Myocyte (in vitro differentiated cells): Measurements from ENCODE around the gene KCNK18. TPM values are rescaled to one million over a fixed set of nuclear protein-coding genes. Genes with fewer than 3 reads are reported as not detected.
"Not testable (repeated sequence)": the region's sequence is repeated elsewhere in the genome, so short reads cannot be mapped to it uniquely, and the experiment has no call there.

Experiments
- DNase-seq: peaks from one replicate; pipeline ENCODE4 v3.0.0-alpha.2; 2012; ENCODE audit warnings: low read depth
- total RNA-seq: library from RNA; depleted of rRNA; stranded (reverse); fragments of >200 nt; gene quantifications from 2 replicates; pipeline ENCODE4 v1.2.3, GENCODE V29; 2014

The KCNK18 gene
- total RNA-seq, 1 donor from 2014 or later = not detected

DNA sequence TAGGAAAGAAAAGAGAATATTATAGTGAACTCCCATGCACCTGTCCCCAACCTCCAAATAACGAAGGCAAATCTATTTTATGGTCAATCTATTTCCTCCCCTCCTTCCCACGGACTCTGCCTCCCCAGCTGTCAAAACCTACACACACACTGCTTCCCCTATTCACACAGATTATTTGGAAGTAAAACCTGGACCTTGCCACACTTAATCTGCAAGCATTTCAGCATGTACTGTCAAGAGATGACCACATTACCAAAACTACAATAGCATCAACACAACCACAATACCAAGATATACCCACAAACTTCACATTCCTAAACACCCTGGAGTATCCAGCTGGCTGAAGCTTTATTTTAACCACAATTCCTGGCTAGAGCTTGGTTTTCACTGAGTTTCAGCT, 27.8 kb upstream of the KCNK18 start:
- DNase-seq = peak; percentile 49

DNA sequence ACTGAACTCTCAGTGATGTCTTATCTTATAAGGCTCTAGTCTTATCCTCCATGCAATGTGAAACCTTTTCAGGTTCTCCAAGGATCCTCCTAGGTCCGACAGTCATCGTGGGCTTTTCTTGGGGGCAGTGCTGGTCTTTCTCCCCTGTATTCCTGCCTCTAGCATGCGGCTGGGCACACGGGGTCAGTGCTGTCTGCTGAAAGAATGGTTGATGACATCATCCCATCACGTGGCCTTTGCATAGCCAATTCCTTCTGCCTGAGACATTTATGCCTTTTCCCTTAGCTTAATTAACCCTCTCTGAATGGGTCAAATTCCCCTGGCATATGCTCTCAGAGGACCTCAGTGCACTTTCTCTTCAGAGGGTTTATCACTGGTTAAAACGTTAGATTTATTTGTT, 27.0 kb upstream of the KCNK18 start:
- no peak for DNase-seq

DNA sequence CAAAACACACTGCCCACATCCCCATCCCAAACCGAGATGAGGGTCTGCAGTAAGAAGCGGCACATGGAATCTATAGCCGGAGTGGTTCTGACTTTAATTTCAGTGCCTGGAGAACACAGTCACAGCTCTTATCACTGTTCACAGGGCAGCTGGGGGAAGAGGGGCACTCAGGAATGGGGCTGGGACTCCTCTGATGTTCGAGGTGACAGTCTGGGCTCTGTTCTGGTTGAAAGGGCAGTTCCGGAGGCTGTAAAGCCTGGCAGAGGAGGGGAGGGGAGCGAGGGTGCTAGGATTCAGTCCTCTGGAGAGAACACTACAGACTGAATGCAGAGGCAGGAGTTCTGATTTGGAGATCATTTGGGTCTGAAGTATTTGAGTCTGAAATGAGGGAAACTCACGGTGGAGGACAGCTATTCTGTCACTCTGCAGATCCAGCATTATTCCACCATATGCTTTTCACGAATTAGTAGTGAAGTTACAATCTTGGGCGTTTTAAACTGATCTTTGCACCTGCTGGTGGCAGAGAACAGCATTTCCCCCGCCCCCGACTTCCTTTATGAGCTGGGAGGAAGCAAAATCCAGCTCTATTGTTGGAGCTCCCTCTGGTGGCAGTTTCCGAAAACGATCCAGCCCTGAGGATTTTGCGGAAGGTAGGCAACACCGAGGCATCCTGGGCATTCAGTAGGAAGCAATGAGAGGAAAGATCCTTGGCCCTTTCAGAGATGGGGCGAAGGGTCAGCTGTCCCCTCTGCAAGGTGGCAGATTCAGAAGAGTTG, 22.7 kb upstream of the KCNK18 start:
- peak; percentile 81 for DNase-seq

DNA sequence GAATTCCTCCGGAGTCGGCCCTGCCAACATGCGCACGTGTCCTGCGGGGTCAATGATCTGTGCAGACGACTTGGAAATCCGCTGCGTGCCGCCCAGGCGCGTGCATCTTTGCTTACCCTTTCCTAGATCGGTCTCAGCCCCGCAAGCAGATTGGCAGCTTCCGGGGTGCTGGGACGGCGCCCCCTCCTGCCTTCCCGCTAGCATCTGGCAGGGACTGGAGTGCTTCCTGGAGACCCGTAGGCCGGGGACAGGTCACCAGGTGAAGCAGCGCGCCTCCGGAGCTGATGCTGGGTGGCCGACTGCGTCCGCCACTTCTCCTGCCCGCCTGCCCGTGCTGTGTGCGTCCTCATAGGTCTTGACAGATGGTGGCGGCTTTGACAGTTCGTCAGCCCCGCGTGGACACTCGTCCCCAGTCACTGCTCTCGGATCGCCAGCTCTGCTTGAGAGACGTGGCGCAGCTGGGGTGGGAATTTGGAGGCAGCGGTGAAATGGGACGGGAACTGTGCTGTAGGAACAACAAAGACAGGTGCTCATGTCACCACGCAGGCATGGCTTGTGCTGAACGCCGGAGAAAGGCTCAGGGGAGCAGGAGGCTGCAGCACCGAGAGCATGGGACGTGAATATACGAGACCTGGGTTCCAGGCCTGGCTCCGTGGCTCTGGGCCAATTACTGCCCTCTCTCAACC, 21.9 kb upstream of the KCNK18 start:
- DNase-seq = peak; percentile 46

DNA sequence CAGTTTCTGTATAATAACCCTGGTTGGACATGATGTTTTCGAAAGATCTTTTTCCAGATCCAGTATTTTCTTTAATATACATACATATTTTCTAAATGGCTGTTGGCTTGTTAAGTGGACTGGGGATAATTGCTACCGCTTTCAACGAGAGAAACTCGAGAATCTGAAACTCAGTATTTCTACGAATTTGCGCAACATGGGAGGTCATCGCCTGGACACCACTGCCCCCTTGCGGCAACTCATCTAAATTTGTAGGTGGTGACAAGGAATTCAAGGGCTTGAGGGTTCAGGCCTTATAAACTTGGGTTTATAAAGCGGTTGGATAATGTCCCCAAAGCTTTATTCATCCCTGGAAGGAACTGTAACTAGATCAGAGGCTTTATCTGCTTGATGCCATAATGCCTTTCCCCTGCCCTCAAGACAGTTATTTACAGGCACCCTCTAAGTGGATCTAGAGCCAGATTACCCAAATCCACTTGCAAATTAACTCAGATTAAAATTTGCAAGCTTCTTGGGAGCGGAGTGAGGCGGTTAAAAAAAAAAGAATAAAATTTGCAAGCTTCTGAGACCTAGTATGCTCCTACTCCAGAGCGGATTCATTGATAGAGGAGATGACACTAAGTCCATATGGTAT, 21.3 kb upstream of the KCNK18 start:
- DNase-seq = peak; percentile 74

DNA sequence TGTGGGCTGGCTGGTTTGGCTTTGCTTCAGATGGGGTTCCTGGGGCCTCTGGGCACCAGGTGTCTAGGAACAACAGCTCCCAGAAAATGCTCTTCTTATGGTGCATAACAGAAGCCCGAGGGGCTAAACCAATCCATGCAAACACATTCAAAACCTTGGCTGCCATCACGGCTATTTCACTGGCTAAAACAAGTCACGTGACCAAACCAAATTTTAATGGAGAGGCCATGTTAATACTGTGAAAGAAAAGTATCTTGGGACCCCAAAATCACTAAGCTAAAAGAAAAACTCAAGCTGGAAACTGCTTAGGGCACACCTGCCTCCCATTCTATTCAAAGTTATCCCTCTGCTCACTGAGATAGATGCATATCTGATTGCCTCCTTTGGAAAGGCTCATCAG, 19.1 kb upstream of the KCNK18 start:
- DNase-seq = no peak

DNA sequence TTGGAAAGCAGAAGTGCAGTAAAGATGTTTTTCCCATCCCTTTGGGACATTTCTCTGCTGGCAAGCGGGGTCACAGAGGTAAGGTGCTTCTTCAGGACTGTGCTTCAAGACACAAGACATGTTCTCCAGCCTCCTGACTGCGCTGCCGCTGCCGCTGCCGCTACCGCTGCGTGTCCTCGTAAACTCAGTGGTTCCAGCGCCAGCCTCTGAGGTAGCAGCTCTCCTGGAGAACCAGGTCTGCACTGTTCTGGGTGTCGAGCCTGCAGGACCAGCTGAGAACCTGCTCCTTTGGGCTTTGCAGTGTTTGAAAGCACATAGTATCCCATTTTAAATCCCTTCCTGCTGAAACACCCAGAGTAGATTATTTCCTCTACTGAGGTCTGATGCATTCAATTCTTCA, 13.0 kb upstream of the KCNK18 start:
- no peak for DNase-seq

DNA sequence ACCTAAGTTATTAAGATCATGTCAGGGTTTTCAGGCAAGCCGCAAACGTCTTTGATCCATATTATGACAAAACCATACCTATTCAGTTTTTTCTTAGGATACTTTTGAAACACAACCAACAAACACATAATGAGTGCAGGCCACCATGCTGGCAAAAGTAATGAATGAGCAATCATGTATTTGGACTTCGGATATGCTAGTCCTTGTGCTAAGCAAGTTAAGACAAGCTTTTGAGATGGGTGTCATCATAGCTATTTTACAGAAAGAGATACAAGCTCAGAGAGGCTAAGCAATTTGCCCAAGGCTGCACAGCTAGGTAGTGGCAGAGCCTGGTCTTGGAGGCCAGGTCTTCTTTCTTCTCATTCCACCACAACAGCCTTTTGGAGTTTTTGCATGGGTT, 12.5 kb upstream of the KCNK18 start:
- no peak for DNase-seq

DNA sequence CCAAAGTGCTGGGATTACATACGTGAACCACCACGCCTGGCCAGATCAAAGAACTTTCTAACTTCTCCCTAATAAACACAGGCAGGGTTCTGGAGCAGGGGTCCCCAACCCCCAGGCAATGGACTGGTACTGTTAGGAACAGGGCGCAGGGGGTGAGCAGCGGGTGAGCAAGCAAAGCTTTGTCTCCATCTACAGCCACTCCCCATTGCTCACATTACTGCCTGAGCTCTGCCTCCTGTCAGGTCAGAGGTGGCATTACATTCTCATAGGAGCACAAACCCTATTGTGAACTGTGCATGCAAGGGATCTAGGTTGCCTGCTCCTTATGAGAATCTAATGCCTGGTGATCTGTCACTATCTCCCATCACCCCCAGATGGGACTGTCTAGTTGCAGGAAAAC, 11.5 kb upstream of the KCNK18 start:
- DNase-seq = not testable (repeated sequence)

DNA sequence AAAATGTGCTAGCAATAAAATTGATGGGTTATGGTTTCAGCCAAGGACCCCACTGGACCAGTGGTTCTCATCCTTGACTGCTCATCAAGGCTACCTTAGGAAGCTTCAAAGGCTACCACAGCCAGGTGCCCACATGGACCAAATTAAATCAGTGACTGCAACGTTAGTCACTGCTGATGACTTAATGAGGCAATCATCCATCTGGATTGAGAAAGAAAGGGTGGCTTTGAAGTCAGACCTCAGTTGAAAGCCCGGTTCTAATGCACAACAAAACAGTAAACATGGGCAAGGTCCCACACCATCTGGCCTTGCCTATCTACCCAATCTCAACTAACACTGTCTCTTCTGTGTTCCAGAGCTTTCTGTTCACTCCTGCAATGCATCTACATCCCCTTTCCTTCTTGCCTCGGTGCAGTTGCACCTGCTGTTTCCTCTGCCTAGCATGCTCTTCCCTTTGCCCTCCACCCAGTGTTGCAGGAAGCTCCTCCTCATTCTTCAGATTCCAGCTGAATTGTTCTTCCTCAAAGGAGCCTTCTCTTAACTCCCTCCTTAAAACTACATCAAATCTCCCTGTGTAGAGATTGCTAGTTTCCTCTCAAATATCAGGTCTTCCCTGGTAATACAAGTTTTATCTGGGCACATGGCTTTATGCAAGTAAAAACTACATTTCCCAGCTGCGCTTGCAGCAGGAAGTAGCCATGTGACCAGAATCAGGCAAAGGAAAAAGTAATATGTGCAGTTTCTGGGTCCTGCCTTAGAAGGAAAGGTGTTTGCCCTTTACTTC, 10.3 kb upstream of the KCNK18 start:
- no peak for DNase-seq

DNA sequence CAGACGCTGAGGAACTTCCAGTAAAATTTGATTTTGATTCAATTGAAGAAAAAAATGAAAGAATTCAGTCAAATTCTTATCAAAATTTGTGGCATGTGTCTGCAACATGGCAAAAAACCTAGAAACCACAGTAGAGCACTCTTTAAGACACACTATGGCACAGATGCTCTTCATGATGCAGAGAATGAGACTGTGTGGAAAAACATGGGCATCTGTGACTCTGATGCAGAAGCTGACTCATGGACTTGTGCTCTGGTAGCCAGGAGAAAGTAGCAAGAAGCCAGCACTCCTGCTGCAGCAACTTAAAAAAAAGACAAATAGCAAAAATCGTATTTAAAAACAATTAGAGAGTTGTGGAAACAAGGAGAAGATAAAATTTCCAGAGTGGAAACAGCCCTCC, 8.9 kb upstream of the KCNK18 start:
- no peak for DNase-seq

DNA sequence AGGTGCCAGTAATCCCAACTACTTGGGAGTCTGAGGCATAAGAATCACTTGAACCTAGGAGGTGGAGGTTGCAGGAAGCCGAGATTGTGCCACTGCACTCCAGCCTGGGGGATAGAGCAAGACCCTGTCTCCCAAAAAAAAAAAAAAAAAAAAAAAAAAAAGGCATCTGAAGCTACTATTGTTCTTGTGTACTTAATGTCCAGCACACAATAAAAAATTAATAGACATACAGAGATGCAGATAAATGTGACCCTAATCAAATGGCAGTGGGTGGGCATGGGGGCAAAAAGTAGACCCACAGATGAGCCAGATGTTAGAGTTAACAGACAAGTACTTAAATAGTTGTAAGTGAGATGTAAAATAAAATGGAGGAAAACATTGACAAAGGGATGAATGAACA, 7.7 kb upstream of the KCNK18 start:
- DNase-seq = no peak

DNA sequence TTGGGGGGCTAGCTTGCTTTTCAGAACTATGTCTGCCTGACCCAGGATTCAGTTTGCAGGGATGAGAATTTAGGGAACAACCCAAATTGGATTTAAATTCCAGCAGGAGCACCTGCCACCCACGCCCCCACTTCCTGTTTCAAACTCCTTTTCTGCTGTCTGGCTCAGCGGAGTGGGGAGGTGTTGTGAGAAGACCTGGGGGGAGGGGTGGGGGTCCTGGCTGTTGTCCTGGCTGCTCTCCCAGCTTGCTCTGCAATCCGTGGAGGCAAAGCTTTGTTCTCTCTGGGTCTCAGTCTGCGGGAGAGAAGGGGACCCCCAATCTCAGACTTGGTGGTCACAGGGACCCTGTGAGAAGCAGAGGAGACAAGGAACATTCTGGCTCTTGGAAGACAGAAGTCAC, 799 bp downstream of the KCNK18 start:
- DNase-seq = no peak

DNA sequence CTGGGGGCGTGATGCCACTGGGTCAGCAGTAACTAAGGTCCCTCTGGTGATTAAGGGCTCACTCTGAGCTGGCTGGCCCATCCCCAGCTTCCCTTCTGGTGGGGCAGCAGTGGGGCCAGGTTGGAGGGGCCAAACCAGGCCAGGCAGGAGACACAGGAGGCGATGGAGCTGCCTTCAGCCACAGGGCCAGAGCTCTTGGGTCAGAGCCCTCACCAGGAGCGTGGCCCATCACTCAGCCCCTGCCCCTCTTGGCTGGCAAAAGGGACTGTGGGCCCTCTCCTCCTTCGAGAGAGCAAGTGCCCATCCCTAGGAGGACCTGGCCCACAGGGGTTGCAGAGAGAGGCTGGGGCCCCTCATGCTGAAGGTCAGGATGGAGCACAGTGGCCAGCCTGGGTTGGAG, 4.5 kb downstream of the KCNK18 start:
- DNase-seq = no peak

DNA sequence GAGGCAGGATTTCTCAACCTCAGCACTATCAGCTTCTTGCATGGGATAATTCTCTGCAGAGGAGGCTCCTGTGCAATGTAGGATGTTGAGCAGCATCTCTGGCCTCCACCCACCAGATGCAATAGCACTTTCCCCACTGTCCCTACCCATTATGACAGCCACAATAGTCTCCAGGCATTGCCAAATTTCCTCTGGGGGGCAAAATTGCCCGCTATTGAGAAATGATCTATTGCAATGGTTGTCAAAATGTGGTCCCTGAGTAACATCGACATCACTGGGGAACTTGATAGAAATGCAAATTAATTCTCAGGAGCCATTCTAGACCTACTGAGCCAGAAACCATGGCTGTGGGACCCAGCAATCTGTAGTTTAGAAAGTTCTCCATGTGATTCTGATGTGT, 7.0 kb downstream of the KCNK18 start:
- DNase-seq = no peak

DNA sequence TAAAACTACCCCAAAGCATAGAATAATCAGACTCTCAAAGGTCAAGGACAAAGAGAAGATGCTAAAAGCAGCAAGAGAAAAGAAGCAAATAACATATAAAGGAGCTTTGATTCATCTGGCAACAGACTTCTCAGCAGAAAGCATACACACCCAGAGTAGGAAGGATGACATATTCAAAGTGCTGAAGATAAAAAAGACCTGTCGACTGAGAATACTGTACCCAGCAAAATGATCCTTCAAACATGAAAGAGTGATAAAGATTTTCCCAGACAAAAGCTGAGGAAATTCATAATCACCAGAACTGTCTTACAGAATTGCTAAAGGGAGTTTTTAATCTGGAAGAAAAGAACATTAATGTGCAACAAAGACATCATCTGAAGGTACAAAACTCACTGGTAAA, 14.9 kb downstream of the KCNK18 start:
- peak; percentile 6 for DNase-seq

DNA sequence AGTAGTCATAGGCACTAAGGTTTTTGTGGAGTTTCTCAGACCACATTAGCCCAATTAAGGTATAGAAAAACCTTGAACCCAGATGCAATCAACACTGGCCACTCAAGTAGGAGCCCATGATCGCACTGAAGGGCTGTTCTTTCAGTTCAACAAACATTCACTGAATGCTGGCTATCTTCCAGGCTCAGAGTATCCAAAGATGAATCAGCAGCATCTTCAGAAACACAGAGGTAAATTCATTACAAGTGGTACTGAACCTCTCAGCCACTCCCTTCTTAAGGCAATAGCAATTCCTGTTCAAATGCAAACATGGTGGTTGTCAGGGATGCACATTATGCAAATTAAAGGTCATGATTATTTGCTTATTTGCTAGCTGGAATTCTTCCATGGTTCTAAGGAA, 17.1 kb downstream of the KCNK18 start:
- DNase-seq = peak; percentile 4

DNA sequence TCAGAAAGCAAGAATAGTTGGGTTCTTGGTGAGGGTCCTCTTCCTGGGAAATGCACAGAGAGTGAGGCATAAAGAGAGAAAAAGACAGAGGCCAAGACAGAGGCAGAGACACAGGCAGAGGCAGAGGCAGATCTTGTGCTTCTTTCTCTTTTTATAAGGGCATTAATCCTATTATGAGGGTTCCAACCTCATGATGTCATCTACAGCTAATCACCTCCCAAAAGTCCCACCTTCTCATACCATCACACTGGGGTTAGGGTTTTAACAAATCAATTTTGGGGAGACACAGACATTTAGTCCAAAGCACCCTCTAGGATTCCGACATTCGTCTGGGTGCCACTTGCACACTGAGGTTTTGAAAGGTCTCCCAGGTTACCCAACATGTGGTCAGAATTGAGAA, 17.8 kb downstream of the KCNK18 start:
- no peak for DNase-seq

DNA sequence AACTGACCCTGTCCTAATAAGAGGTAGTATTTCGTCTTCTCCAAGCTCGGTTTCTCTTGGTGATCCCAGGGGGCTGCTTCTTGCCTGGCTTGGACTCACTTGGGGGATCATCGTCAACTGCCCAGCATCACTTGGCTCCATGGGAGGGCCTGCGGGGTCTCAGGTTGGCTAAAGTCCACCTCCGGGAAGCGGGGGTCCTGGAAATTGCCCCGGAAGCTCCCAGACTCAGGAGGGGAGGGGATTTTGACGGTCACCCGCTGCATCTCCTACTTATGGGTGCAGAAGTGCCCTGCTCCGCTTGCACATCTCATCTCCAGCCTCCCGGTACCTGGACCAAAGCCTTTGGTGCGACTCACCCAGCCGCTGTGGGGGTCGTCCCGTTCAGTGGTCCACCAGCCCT, 18.7 kb downstream of the KCNK18 start:
- DNase-seq = no peak

DNA sequence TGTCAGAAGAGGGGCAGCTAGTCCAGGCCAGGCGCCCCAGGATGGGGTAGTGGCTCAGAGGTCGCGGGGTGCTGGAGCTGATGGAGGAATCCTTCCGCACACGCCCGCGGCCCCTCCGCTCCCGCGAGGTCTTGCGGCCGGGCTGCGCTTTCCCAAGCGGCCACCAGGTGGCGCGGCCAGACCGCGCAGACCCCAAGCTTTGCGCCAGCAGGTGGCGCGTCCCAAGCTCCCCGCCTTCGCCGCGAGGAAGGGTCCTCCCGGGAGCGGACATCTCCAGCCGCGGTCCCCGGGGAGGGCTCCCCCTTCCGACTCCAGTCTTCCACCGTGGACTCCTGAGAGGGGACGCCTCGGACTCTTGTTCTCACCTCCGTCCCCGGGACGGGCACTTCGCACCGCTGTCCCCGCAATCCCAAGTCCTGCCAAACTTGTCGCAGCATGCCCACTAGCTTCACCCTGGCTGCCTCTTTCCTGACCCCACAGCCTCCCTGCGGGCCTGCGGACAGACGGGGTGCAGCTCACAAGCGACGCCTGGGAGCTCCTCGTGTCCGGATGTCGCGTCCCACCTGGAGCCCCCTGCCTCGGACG, 19.4 kb downstream of the KCNK18 start:
- DNase-seq = peak; percentile 59

DNA sequence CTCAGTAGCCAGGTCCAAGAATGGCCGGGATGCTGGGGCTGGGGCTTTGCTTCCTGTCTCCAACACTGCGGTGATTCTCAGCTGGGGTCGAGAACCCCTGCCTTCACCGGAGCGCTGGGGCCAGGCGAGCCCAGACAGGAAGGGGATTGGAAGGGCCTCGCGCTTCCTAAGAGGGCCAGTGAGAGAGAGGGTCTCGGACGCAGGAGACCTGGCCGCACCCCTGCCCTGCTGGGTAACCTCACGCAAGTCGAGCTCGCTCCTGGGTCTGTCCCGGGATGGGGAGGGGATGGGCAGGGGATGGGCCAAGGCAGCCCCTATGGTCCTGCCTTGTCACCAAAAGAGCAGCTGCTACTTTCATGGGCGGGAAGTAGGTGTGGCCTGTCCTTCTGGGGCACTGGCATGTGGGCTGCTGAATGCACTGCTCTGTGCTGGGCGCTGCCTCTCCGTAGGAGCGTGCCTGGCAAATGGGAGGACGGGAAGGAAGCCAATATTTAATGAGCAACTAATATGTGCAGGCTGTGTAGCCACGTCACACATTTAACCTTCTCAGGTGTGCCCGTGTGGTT, 20.0 kb downstream of the KCNK18 start:
- peak; percentile 41 for DNase-seq
